Measurements from ENCODE around the gene FAM200A.

- no peak for TF ChIP-seq POLR2A (IDR thresholded peaks at IDR 0.05)
- TF ChIP-seq EP300 (IDR thresholded peaks at IDR 0.05): no peak
Observed at GRCh38 chr7:99563650-99564049, 11.7 kb upstream of the FAM200A start.

Measured in tibial nerve (tissue), 3 donors.